Aorta (tissue), 5 donors: ENCODE results near the gene KRT3. TPM values are rescaled to one million over a fixed set of nuclear protein-coding genes. Genes with fewer than 3 reads are reported as not detected.

Source experiments
- ATAC-seq: fragments of 200-7000 bp; cut with Tn5 transposase; one replicate; pipeline ENCODE4 v1.9.1; 2022; ENCODE audit warnings: moderate library complexity; ENCODE audit not compliant: low FRiP score
- DNase-seq, 2 donors: peaks; one replicate each; pipeline ENCODE4 v3.0.0-alpha.2; 2020
- H3K27ac ChIP-seq, 2 donors: one replicate each; pipeline ENCODE4 v1.5.1; 2013; ENCODE audit warnings: low read length in 2 of 2, mild to moderate bottlenecking in 2 of 2, moderate library complexity in 2 of 2, control low read depth in 1 of 2, inconsistent platforms in 1 of 2, low read depth in 1 of 2
- H3K27me3 ChIP-seq, 2 donors: one replicate each; pipeline ENCODE4 v1.6.1; 2013; ENCODE audit warnings: control low read depth in 1 of 2, low read length in 1 of 2, mild to moderate bottlenecking in 1 of 2, moderate library complexity in 1 of 2; ENCODE audit not compliant: insufficient read depth in 2 of 2, control insufficient read depth in 1 of 2
- H3K36me3 ChIP-seq, 2 donors: one replicate each; pipeline ENCODE4 v1.6.1; 2013; ENCODE audit warnings: control low read depth in 1 of 2, low read length in 1 of 2, mild to moderate bottlenecking in 1 of 2; ENCODE audit not compliant: insufficient read depth in 2 of 2, control insufficient read depth in 1 of 2
- H3K4me1 ChIP-seq, 2 donors: one replicate each; pipeline ENCODE4 v1.6.1; 2013; ENCODE audit warnings: low read length in 2 of 2, control low read depth in 1 of 2, mild to moderate bottlenecking in 1 of 2, moderate library complexity in 1 of 2; ENCODE audit not compliant: insufficient read depth in 2 of 2, control insufficient read depth in 1 of 2
- H3K4me3 ChIP-seq, 2 donors: one replicate each; pipeline ENCODE4 v1.5.1; 2013; ENCODE audit warnings: low read length in 2 of 2, control low read depth in 1 of 2, mild to moderate bottlenecking in 1 of 2
- H3K9me3 ChIP-seq: one replicate; pipeline ENCODE4 v1.6.1; 2013; ENCODE audit warnings: mild to moderate bottlenecking, low read length; ENCODE audit not compliant: control insufficient read depth
- WGBS, 2 donors: extraction: QIAGEN DNeasy Blood & Tissue Kit; methylation state at CpG; one replicate each; pipeline ENCODE4 v1.1.7; 2013; 5-methylcytosine and 5-hydroxymethylcytosine counted together
- intact Hi-C, 2 donors: fragments of 100-400 bp; cut with DNase I; formaldehyde crosslinking; loops; one replicate each; pipeline versions ENCODE4 v1.14.2 to v1.15.0; 2022
- polyA plus RNA-seq, 2 donors: library from polyadenylated mRNA; stranded (reverse); fragments of 200-250 nt; gene quantifications; one replicate each; pipeline ENCODE4 v1.2.3, GENCODE V29; 2013
- total RNA-seq, 2 donors: library from RNA; stranded (reverse); fragmentation: NEBNext Ultra II Directional; extraction: Animal tissue kit (Norgen Biotek cat#: 25700); gene quantifications; one replicate each; pipeline ENCODE4 v1.2.1, GENCODE V29; 2021
- donor health status: healthy with polysubstance abuse.
- donor health status: Bipolar disorder and iron deficiency.
- donor health status: DM: no; HTN: no; CAD: no.
- donor health status: DM: no; HTN: no; CAD: no.
- donor health status: DM: yes; HTN: yes; CAD: no.

Gene KRT3
- total and polyA plus RNA-seq, 4 donors: not detected

DNA sequence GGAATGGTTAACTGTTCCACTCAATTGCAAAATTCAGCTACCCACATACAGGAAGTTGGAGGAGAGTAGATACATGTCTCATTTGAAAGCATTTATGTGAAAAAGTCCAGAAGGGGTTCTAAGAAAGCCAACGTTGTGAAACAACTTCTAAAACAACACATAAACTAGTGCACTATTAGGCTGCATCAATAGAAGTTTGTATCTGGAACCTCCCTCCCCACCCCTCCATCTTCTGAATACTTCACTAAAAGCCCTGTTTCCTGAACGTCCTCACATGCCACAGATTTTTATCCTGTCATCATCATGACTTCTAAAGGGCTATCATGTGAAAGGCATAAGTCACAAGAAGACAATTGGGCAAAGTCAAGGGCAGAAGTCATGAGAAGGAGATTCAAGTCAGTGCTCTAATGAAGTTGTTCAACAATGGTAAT, 32.7 kb upstream of the KRT3 start:
- DNase-seq (no peak), ATAC-seq (no peak)
- Histone ChIP-seq H3K36me3 (no peaks in the 10 kb centered on the region), H3K4me1 (no peaks in the 10 kb centered on the region), H3K9me3 (no peaks in the 10 kb centered on the region), H3K27ac (no peak overlapping the region), H3K27me3 (no peaks in the 10 kb centered on the region), H3K4me3 (no peak overlapping the region)
- WGBS, 2 donors: 27 to 42% methylated on average over 2 of the region's 2 CpGs
- intact Hi-C loops: no loop called here

DNA sequence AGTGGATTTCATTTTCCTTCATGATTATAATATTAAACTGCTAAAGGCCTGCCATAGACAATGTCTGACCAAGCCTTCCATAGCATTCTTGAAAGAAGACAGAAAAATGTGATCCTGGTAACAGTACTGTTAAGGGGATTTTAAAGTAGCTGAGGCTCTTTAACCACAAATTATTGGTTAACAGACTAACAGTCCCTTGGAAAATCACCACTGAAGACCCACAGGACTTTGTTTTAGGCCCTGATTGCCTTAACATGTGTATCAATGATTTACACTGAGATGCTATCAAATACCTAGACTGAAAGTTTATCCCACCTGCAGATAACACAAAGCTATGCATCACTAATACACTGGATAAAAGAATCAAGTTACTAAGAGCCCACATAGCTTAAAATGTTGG, 32.2 kb upstream of the KRT3 start:
- DNase-seq (no peak), ATAC-seq (no peak)
- Histone ChIP-seq H3K27ac (no peak overlapping the region), H3K4me3 (no peak overlapping the region), H3K9me3 (no peaks in the 10 kb centered on the region), H3K4me1 (no peaks in the 10 kb centered on the region), H3K36me3 (no peaks in the 10 kb centered on the region), H3K27me3 (no peaks in the 10 kb centered on the region)
- intact Hi-C loops: no loop called here

GRCh38 chr12:52827499-52828090, 31.7 kb upstream of the KRT3 start:
- H3K36me3 ChIP-seq: no peaks in the 10 kb centered on the region
- no peak overlapping the region for H3K4me3 ChIP-seq
- DNase-seq (peak in 1 of 2 donors; percentile 4), ATAC-seq (no peak)
- H3K27me3 ChIP-seq: no peaks in the 10 kb centered on the region
- no peaks in the 10 kb centered on the region for H3K9me3 ChIP-seq
- intact Hi-C loops: no loop called here
- H3K4me1 ChIP-seq: no peaks in the 10 kb centered on the region
- no peak overlapping the region for H3K27ac ChIP-seq
- 92% methylated on average over 6 of the region's 6 CpGs for WGBS, 2 donors

- Histone ChIP-seq H3K9me3 (no peaks in the 10 kb centered on the region), H3K36me3 (no peaks in the 10 kb centered on the region), H3K4me3 (no peak overlapping the region), H3K27ac (no peak overlapping the region), H3K4me1 (no peaks in the 10 kb centered on the region), H3K27me3 (no peaks in the 10 kb centered on the region)
- intact Hi-C loops: no loop called here
- DNase-seq (peak; percentile 21 to 56), ATAC-seq (no peak)
- WGBS, 2 donors: 94% methylated on average over 11 of the region's 11 CpGs
Measured at GRCh38 chr12:52826611-52827498, 30.9 kb upstream of the KRT3 start.

DNA sequence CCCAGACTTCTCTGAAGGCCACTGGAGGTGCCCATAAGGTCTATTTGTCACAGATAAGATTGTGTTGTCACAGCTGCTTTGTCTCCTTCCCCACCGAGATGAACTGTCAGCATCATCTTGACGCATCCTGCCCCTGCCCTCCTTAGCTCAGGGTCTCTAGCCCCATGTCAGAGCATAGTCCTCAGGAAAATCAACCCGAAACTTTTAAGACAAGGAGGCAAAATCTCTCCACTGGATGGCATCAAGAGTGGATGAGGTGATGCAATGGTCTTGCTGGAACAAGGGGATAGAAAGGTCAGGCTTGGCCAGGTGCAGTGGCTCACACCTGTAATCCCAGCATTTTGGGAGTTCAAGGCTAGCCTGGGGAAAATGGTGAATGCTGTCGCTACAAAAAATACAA, 30.0 kb upstream of the KRT3 start:
- Histone ChIP-seq H3K27me3 (no peaks in the 10 kb centered on the region), H3K4me1 (no peaks in the 10 kb centered on the region), H3K36me3 (no peaks in the 10 kb centered on the region), H3K27ac (no peak overlapping the region), H3K9me3 (no peaks in the 10 kb centered on the region), H3K4me3 (no peak overlapping the region)
- ATAC-seq (no peak), DNase-seq (peak; percentile 0 to 11)
- 81 to 83% methylated on average over 4 of the region's 4 CpGs for WGBS, 2 donors
- intact Hi-C loops: no loop called here

GRCh38 chr12:52824741-52825410, 29.0 kb upstream of the KRT3 start:
- Histone ChIP-seq H3K9me3 (no peaks in the 10 kb centered on the region), H3K4me1 (no peaks in the 10 kb centered on the region), H3K4me3 (no peak overlapping the region), H3K27ac (no peak overlapping the region), H3K27me3 (no peaks in the 10 kb centered on the region), H3K36me3 (no peaks in the 10 kb centered on the region)
- ATAC-seq: no peak
- peak; percentile 19 to 23 for DNase-seq
- 91 to 95% methylated on average over 5 of the region's 5 CpGs for WGBS, 2 donors
- intact Hi-C loops: no loop called here

DNA sequence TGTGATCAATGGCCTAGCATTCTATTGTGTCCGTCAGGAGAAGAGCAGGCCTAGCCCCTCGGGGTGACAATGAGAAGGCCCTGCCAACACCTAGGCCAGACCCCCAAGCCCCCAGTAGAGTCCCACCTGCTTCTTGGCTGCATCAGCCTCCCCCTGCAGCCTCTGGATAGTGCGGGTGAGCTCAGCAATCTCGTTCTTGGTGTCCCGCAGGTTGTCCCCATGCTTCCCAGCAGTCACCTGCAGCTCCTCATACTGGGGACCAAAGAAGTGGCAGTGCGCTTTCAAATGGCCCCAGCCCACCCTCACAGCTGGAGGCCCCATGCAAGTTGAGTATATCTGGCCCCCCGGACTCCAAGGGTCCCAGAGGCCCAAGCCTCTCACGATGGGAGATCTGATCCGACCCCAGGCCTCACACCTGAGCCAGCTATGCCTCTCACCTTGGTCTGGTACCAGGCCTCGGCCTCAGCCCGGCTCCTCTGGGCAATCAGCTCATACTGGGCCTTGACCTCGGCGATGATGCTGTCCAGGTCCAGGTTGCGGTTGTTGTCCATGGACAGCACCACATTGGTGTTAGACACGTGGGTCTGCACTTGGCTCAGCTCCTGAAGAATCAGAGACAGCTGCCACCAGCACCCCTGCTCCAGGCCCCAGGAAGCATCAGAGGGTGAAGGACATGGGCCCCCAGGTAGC, 28.0 kb upstream of the KRT3 start:
- Histone ChIP-seq H3K9me3 (no peaks in the 10 kb centered on the region), H3K27me3 (no peaks in the 10 kb centered on the region), H3K4me3 (no peak overlapping the region), H3K36me3 (no peaks in the 10 kb centered on the region), H3K27ac (no peak overlapping the region), H3K4me1 (no peaks in the 10 kb centered on the region)
- 94 to 96% methylated on average over 15 of the region's 15 CpGs for WGBS, 2 donors
- ATAC-seq (no peak), DNase-seq (peak in 1 of 2 donors; percentile 22)
- intact Hi-C loops: no loop called here

DNA sequence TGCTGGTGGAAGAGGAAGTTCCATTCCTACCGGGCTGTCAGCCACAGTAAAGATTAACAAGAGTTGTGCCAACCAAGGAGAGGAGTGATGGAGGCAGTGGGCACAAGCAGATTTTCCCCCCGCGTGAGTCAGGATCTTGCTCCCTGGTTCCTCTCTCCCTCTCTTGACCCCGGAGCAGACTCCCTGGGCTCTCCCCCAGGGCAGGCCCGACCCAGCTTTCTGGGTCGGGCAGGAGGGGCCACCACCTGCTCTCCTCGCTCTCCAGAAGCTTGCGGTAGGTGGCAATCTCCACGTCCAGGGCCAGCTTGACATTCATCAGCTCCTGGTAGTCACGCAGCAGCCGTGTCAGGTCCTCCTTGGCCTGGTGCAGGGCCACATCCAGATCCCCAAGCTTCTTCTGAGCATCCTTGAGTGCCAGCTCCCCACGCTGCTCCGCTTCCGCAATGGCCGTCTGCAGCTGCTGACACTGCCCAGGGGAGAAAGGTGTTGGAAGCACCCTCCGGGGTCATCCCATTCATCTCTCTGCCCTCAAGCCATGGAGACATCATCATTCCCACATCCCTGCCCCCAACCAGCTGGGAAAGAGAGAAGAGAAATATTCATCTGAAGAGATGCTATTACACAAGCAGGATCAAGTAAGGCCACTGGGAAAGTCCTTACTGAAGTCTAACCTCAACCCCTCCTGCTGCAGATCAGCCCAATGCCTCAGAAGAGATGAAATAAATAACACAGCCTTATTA, 27.0 kb upstream of the KRT3 start:
- ATAC-seq: no peak
- no peaks in the 10 kb centered on the region for H3K27me3 ChIP-seq
- no peaks in the 10 kb centered on the region for H3K9me3 ChIP-seq
- no peak overlapping the region for H3K27ac ChIP-seq
- intact Hi-C loops: no loop called here
- H3K4me1 ChIP-seq: no peaks in the 10 kb centered on the region
- peak in 1 of 2 donors; percentile 22 for DNase-seq
- H3K36me3 ChIP-seq: no peaks in the 10 kb centered on the region
- no peak overlapping the region for H3K4me3 ChIP-seq
- WGBS, 2 donors: 61 to 63% methylated on average over 16 of the region's 16 CpGs
